ENCODE data around the gene IRGQ.
"Not testable (repeated sequence)": the region's sequence is repeated elsewhere in the genome, so short reads cannot be mapped to it uniquely, and the experiment has no call there.

GRCh38 chr19:43547926-43548325 is 48.0 kb downstream of the IRGQ start:
- not testable (repeated sequence) for TF ChIP-seq CTCF (IDR thresholded peaks at IDR 0.05; ENCODE audit: low read length); EZH2 (IDR thresholded peaks at IDR 0.05; ENCODE audit: borderline replicate concordance, low read length)

All from OCI-LY1 (cell line).